Endothelial cell of umbilical vein (primary cell): ENCODE results near the gene CD82. TPM values are rescaled to one million over a fixed set of nuclear protein-coding genes. Genes with fewer than 3 reads are reported as not detected.
"Not testable (repeated sequence)": the region's sequence is repeated elsewhere in the genome, so short reads cannot be mapped to it uniquely, and the experiment has no call there.

Experiments used
- BruUV-seq: library from RNA; stranded (reverse); fragments of 400-500 nt; replicated peaks from 2 replicates; lab custom pipeline; 2021; lab: Mats Ljungman, UMichigan
- CTCF ChIA-PET: fragments of 300-600, 350-600 bp; sonication (Branson Sonifier 250); formaldehyde crosslinking; loops from one replicate; lab custom pipeline; 2021; ENCODE audit warnings: antibody characterized with exemption, inconsistent platforms; lab: Charles Lee
- POLR2A ChIA-PET: fragments of 300-600, 350-600 bp; sonication (Branson Sonifier 250); formaldehyde crosslinking; loops from one replicate; lab custom pipeline; 2021; ENCODE audit warnings: antibody characterized with exemption, inconsistent platforms; lab: Charles Lee
- DNase-seq: peaks from one replicate; pipeline ENCODE4 v3.0.0-alpha.2; 2011; ENCODE audit warnings: low read depth, low spot score
- FAIRE-seq: peaks from 2 replicates; lab custom pipeline; 2011; peaks lifted over from hg19 to GRCh38; lab: Jason Lieb, UNC
- H2AFZ ChIP-seq: 2 replicates; pipeline ENCODE4 v1.6.0; 2012; ENCODE audit warnings: low read depth, low read length, control low read depth, inconsistent platforms
- H3K27ac ChIP-seq: 2 replicates; pipeline ENCODE4 v1.5.1; 2011; ENCODE audit warnings: low read depth, mild to moderate bottlenecking, control low read depth, low read length, moderate library complexity; ENCODE audit not compliant: insufficient read depth
- H3K27me3 ChIP-seq, 2 experiments: 2 replicates each; pipeline versions ENCODE4 v1.6.0 to v1.6.1; 2011; ENCODE audit warnings: low read length in 2 of 2, mixed read lengths in 1 of 2; ENCODE audit not compliant: control insufficient read depth in 2 of 2, insufficient read depth in 2 of 2
- H3K36me3 ChIP-seq, 2 experiments: 2 replicates in 1 of 2; 3 replicates in 1 of 2; pipeline ENCODE4 v1.5.1; 2011; ENCODE audit warnings: low read length in 2 of 2, mild to moderate bottlenecking in 1 of 2, moderate library complexity in 1 of 2; ENCODE audit not compliant: control insufficient read depth in 2 of 2, insufficient read depth in 2 of 2; ENCODE audit errors: extremely low read depth in 1 of 2
- H3K4me1 ChIP-seq: 3 replicates; pipeline ENCODE4 v1.5.1; 2011; ENCODE audit warnings: mild to moderate bottlenecking, low read length; ENCODE audit not compliant: control insufficient read depth, insufficient read depth; ENCODE audit errors: extremely low read depth
- H3K4me2 ChIP-seq: 2 replicates; pipeline ENCODE4 v1.6.1; 2011; ENCODE audit warnings: low read length, control low read depth, mixed read lengths; ENCODE audit not compliant: insufficient read depth
- H3K4me3 ChIP-seq, 3 experiments: fragments of 200-600 bp in 1 of 3; sonication (generic), shearing (Covaris generic) in 1 of 3; replicated peaks in 1 of 3; 2 replicates each; pipeline ENCODE4 v1.5.1; 2011 to 2016; ENCODE audit warnings: control low read depth in 3 of 3, low read length in 3 of 3, mild to moderate bottlenecking in 2 of 3, inconsistent platforms in 1 of 3, low read depth in 1 of 3, moderate library complexity in 1 of 3; ENCODE audit not compliant: insufficient read depth in 1 of 3
- H3K79me2 ChIP-seq: 2 replicates; pipeline ENCODE4 v1.6.0; 2012; ENCODE audit warnings: low read length, inconsistent platforms; ENCODE audit not compliant: control insufficient read depth, insufficient read depth
- H3K9ac ChIP-seq: replicated peaks from 2 replicates; pipeline ENCODE3; 2011; ENCODE audit warnings: low read length, control low read depth; ENCODE audit not compliant: insufficient read depth; ENCODE audit errors: extremely low read depth
- H3K9me1 ChIP-seq: replicated peaks from 3 replicates; pipeline ENCODE4 v1.6.0; 2011; ENCODE audit warnings: mild to moderate bottlenecking, low read length; ENCODE audit not compliant: control insufficient read depth, insufficient read depth; ENCODE audit errors: extremely low read depth
- H3K9me3 ChIP-seq: replicated peaks from 2 replicates; pipeline ENCODE4 v1.5.1; 2012; ENCODE audit warnings: low read length, inconsistent platforms; ENCODE audit not compliant: control insufficient read depth, insufficient read depth
- H4K20me1 ChIP-seq: replicated peaks from 2 replicates; pipeline ENCODE3; 2011; ENCODE audit warnings: mild to moderate bottlenecking, low read length; ENCODE audit not compliant: control insufficient read depth, insufficient read depth; ENCODE audit errors: extremely low read depth
- CTCF ChIP-seq, 2 donors: IDR thresholded peaks; 1 replicate in 1 of 2; 2 replicates in 1 of 2; pipeline ENCODE4 v1.5.1; 2011; ENCODE audit warnings: low read length in 2 of 2, mild to moderate bottlenecking in 2 of 2, moderate library complexity in 2 of 2, control low read depth in 1 of 2, inconsistent platforms in 1 of 2, low read depth in 1 of 2; ENCODE audit not compliant: insufficient read depth in 1 of 2; ENCODE audit errors: extremely low read depth in 1 of 2
- EZH2 ChIP-seq: IDR thresholded peaks from 2 replicates; pipeline ENCODE4 v1.6.1; 2012; ENCODE audit warnings: borderline replicate concordance, low read depth, mild to moderate bottlenecking, moderate library complexity, low read length, inconsistent platforms; ENCODE audit not compliant: severe bottlenecking
- FOS ChIP-seq: IDR thresholded peaks from 2 replicates; pipeline ENCODE4 v1.6.1; 2011; ENCODE audit warnings: mild to moderate bottlenecking, low read length, moderate library complexity, borderline replicate concordance; ENCODE audit not compliant: insufficient read depth
- GATA2 ChIP-seq: IDR thresholded peaks from 2 replicates; pipeline ENCODE4 v1.7.0; 2011; ENCODE audit warnings: low read depth, mild to moderate bottlenecking, moderate library complexity, mixed read lengths, low read length; ENCODE audit not compliant: insufficient read length, insufficient read depth
- JUN ChIP-seq: IDR thresholded peaks from 2 replicates; pipeline ENCODE4 v1.6.1; 2011; ENCODE audit warnings: borderline replicate concordance, low read depth; ENCODE audit not compliant: insufficient read length, insufficient read depth
- MAX ChIP-seq: IDR thresholded peaks from 2 replicates; pipeline ENCODE4 v1.6.1; 2011; ENCODE audit not compliant: insufficient read depth, insufficient read length
- MYC ChIP-seq: IDR thresholded peaks from one replicate; pipeline ENCODE4 v1.6.1; 2011; ENCODE audit warnings: mild to moderate bottlenecking, low read depth, low read length
- POLR2A ChIP-seq: IDR thresholded peaks from 2 replicates; pipeline ENCODE4 v1.6.1; 2012; ENCODE audit warnings: low read depth, mild to moderate bottlenecking, control low read depth, low read length
- POLR2AphosphoS5 ChIP-seq: IDR thresholded peaks from 2 replicates; pipeline ENCODE4 v1.6.1; 2012; ENCODE audit warnings: low read depth, mild to moderate bottlenecking, control low read depth, low read length, moderate library complexity; ENCODE audit not compliant: insufficient read depth
- dilution Hi-C: fragments of 300-500 bp; cut with MboI; formaldehyde crosslinking; loops from one replicate; pipeline ENCODE4 v1.15.0; 2019; ENCODE audit warnings: low sequenced_read_pairs; ENCODE audit not compliant: extremely low pct_ligation_motif_present
- intact Hi-C: fragments of 100-400 bp; cut with micrococcal nuclease; formaldehyde crosslinking; loops from one replicate; pipeline ENCODE4 v1.10.0; 2022
- polyA plus RNA-seq, 4 experiments: library from polyadenylated mRNA; depleted of rRNA in 3 of 4; stranded (reverse) in 3 of 4; unstranded in 1 of 4; fragments of >200 nt; gene quantifications; 2 replicates each; pipeline versions ENCODE4 v1.2.1 to v1.2.3, GENCODE V29; 2011 to 2012; ENCODE audit warnings: missing spikeins in 1 of 4
- total RNA-seq: library from RNA; stranded (reverse); gene quantifications from 2 replicates; pipeline ENCODE4 v1.2.3, GENCODE V29; 2021

The CD82 gene
- total and polyA plus RNA-seq, 2 donors (not counting 3 experiments of a cell fraction or from before 2014, with no cell fraction given): 17.9 to 25.2 TPM

- H4K20me1 ChIP-seq, FAIRE-seq, DNase-seq, dilution Hi-C loops, intact Hi-C loops, H3K79me2 ChIP-seq, H3K9me1 ChIP-seq, BruUV-seq, H3K4me2 ChIP-seq, H3K27ac ChIP-seq, H3K36me3 ChIP-seq, POLR2A ChIA-PET, H3K4me3 ChIP-seq, H3K27me3 ChIP-seq, H3K4me1 ChIP-seq, H2AFZ ChIP-seq, H3K9me3 ChIP-seq, H3K9ac ChIP-seq: not testable (repeated sequence)
- CTCF ChIA-PET: interaction anchor here (0.5 to 1.5 kb wide), 2 partner anchors 104 to 251 kb away, joined by 4 to 5 read pairs; no protein-coding TSS in a partner anchor
Measured at GRCh38 chr11:44660535-44660934, 95.1 kb downstream of the CD82 start.

GRCh38 chr11:44661311-44661717 is 95.9 kb downstream of the CD82 start:
- no peak for FAIRE-seq
- Histone ChIP-seq H3K4me1 (no peaks in the 10 kb centered on the region), H3K9ac (no peak overlapping the region), H4K20me1 (no peaks in the 10 kb centered on the region), H3K9me3 (no peaks in the 10 kb centered on the region), H3K4me2 (no peak overlapping the region), H2AFZ (no peak overlapping the region), H3K27me3 (peaks cover 0 to 2% of the 10 kb centered on the region in 2 experiments), H3K36me3 (no peaks in the 10 kb centered on the region), H3K27ac (no peak overlapping the region), H3K4me3 (no peak overlapping the region), H3K79me2 (no peaks in the 10 kb centered on the region), H3K9me1 (no peaks in the 10 kb centered on the region)
- BruUV-seq: no TSS peak
- no peak for DNase-seq
- no peak for TF ChIP-seq GATA2
- no peak for TF ChIP-seq POLR2AphosphoS5
- TF ChIP-seq MAX: no peak
- no peak for TF ChIP-seq POLR2A
- TF ChIP-seq JUN: no peak
- TF ChIP-seq EZH2: no peak
- TF ChIP-seq FOS: no peak
- TF ChIP-seq MYC: no peak
- no peak for TF ChIP-seq CTCF (IDR thresholded peaks at IDR 0.05; ENCODE audit: extremely low read depth in 1 of 2, insufficient read depth in 1 of 2, low read depth in 1 of 2, low read length in 2 of 2)
- ChIA-PET POLR2A (no interaction called here), CTCF (interaction anchor here (1.5 kb wide), 1 partner anchor 250 kb away, joined by 5 read pairs; no protein-coding TSS in a partner anchor)
- intact Hi-C loops: no loop called here
- dilution Hi-C loops: no loop called here
